ENCODE data around the gene PXT1. TPM values are rescaled to one million over a fixed set of nuclear protein-coding genes. Genes with fewer than 3 reads are reported as not detected.

PXT1 gene
- total and polyA plus RNA-seq, 9 of the 15 experiments (the other 6 are each of a cell fraction or from before 2014, with no cell fraction given), result 0.09 to 0.11 (median 0.10) TPM; not detected in 5

GRCh38 chr6:36362551-36363370 is 79.9 kb downstream of the PXT1 start (continued):
- TF ChIP-seq STAT5A (IDR thresholded peaks at IDR 0.05; ENCODE audit: borderline replicate concordance, low read length) (no peak), ZBTB33 (CRISPR knock-in tag; IDR thresholded peaks at IDR 0.05) (peak; percentile 71)

GRCh38 chr6:36361071-36361470 is 81.6 kb downstream of the PXT1 start:
- Histone ChIP-seq H3K27ac (ENCODE audit: extremely low read depth, low read depth, low read length) (no peak overlapping the region), H3K9me1 (ENCODE audit: control insufficient read depth, insufficient read depth, low read length) (no peaks in the 10 kb centered on the region), H3K79me2 (ENCODE audit: control insufficient read depth, insufficient read depth, low read length) (no peaks in the 10 kb centered on the region), H3K36me3 (ENCODE audit: control insufficient read depth, insufficient read depth, low read length) (no peaks in the 10 kb centered on the region), H3K4me1 (replicated peaks in 1 of 2; ENCODE audit: control insufficient read depth in 2 of 2, insufficient read depth in 2 of 2, low read length in 2 of 2) (peaks cover 9 to 20% of the 10 kb centered on the region in 2 experiments; a peak in 4 of 5 replicates), H3K4me2 (ENCODE audit: insufficient read depth, low read length) (no peak overlapping the region), H2AFZ (ENCODE audit: low read depth, low read length) (no peak overlapping the region), H3K4me3 (no peak overlapping the region), H4K20me1 (replicated peaks; ENCODE audit: control insufficient read depth, insufficient read depth, low read length) (no peaks in the 10 kb centered on the region), H3K9me3 (replicated peaks; ENCODE audit: control insufficient read depth, insufficient read depth, low read depth, low read length) (no peaks in the 10 kb centered on the region), H3K27me3 (ENCODE audit: control insufficient read depth in 2 of 2, insufficient read depth in 2 of 2, low read length in 2 of 2) (peaks cover 0 to 8% of the 10 kb centered on the region in 2 experiments; a peak in 3 of 5 replicates), H3K9ac (ENCODE audit: insufficient read depth in 1 of 2, low read depth in 2 of 2, low read length in 2 of 2) (no peak overlapping the region; a peak in 1 of 4 replicates)
- DNase-seq (ENCODE audit: extremely low read depth in 1 of 4, low spot score in 3 of 4) (no peak), ATAC-seq (0 out of 3 replicates have a peak, but pooled peaks have one; percentile 6), FAIRE-seq (no peak)
- ChIA-PET CTCF (ENCODE audit: low intra/inter-chr PET ratio) (interaction anchor here (0.5 to 5.9 kb wide), 6 partner anchors 17 to 334 kb away, joined by 3 to 45 read pairs (median 4); partner anchors contain the start of gene MAPK14), POLR2A (interaction anchor here (0.7 to 1.2 kb wide), 3 partner anchors 14 to 344 kb away, joined by 3 to 4 read pairs (median 4); partner anchors contain the start of gene MAPK13)
- WGBS (ENCODE audit: insufficient coverage, low coverage, missing lambda C conversion rate), result 31% methylated on average over 11 of the region's 11 CpGs
- TF ChIP-seq MAFG (tag; conservative IDR thresholded peaks at IDR 0.05), result no peak
- no peak for TF ChIP-seq PCBP1 (IDR thresholded peaks at IDR 0.05; ENCODE audit: low read depth, low read length, poor library complexity, severe bottlenecking)
- TF ChIP-seq ZSCAN29 (IDR thresholded peaks at IDR 0.05), result no peak
- no peak for TF ChIP-seq ID3 (CRISPR knock-in tag; IDR thresholded peaks at IDR 0.05)
- TF ChIP-seq ID3 (tag; IDR thresholded peaks at IDR 0.05), result no peak
- intact Hi-C loops (cut with micrococcal nuclease), result loop anchor here (2.0 to 5.0 kb wide), 2 partner anchors 224 to 238 kb away; no protein-coding TSS in a partner anchor
- BruUV-seq (replicated peaks), result no TSS peak
- in situ Hi-C loops (cut with MboI), result no loop called here
